ENCODE data around the gene PARD6G.

Gene PARD6G

GRCh38 chr18:80163183-80163582 is 84.1 kb downstream of the PARD6G start:
- Histone ChIP-seq H3K27me3 (peaks cover 0 to 4% of the 10 kb centered on the region in 2 donors), H3K4me1 (no peaks in the 10 kb centered on the region), H3K36me3 (peaks cover 0 to 7% (median 0%) of the 10 kb centered on the region in 3 donors), H3K27ac (no peak overlapping the region), H3K9me3 (peaks cover 0 to 17% (median 0%) of the 10 kb centered on the region in 3 donors), H3K4me3 (no peak overlapping the region)
- no peak for DNase-seq
- no peak for TF ChIP-seq CTCF (IDR thresholded peaks at IDR 0.05)
- intact Hi-C loops (cut with DNase I; ENCODE audit: low total_unique reads), result no loop called here

- Histone ChIP-seq H3K9me3 (peaks cover 0 to 17% (median 0%) of the 10 kb centered on the region in 3 donors), H3K27ac (no peak overlapping the region), H3K4me1 (no peaks in the 10 kb centered on the region), H3K27me3 (peaks cover 0 to 4% of the 10 kb centered on the region in 2 donors), H3K4me3 (no peak overlapping the region), H3K36me3 (peaks cover 0 to 7% (median 0%) of the 10 kb centered on the region in 3 donors)
- intact Hi-C loops (cut with DNase I; ENCODE audit: low total_unique reads), result no loop called here
- TF ChIP-seq CTCF (IDR thresholded peaks at IDR 0.05), result no peak
- no peak for DNase-seq
Measured at GRCh38 chr18:80161781-80162417, 85.4 kb downstream of the PARD6G start.

GRCh38 chr18:80159713-80160636 is 87.3 kb downstream of the PARD6G start:
- DNase-seq, result no peak
- TF ChIP-seq CTCF (IDR thresholded peaks at IDR 0.05), result peak; percentile 24 to 29
- peaks cover 0 to 4% of the 10 kb centered on the region in 2 donors for H3K27me3 ChIP-seq
- intact Hi-C loops (cut with DNase I; ENCODE audit: low total_unique reads), result no loop called here
- no peaks in the 10 kb centered on the region for H3K4me1 ChIP-seq
- no peak overlapping the region for H3K27ac ChIP-seq
- H3K4me3 ChIP-seq, result no peak overlapping the region
- H3K9me3 ChIP-seq, result peaks cover 0 to 9% (median 0%) of the 10 kb centered on the region in 3 donors
- peaks cover 0 to 7% (median 0%) of the 10 kb centered on the region in 3 donors for H3K36me3 ChIP-seq

- Histone ChIP-seq H3K36me3 (peaks cover 0 to 7% (median 0%) of the 10 kb centered on the region in 3 donors), H3K27me3 (peaks cover 0 to 4% of the 10 kb centered on the region in 2 donors), H3K4me1 (no peaks in the 10 kb centered on the region), H3K4me3 (no peak overlapping the region), H3K27ac (no peak overlapping the region), H3K9me3 (no peaks in the 10 kb centered on the region)
- intact Hi-C loops (cut with DNase I; ENCODE audit: low total_unique reads), result no loop called here
- no peak for DNase-seq
- no peak for TF ChIP-seq CTCF (IDR thresholded peaks at IDR 0.05)
Measured at GRCh38 chr18:80158365-80158764, 88.9 kb downstream of the PARD6G start.

GRCh38 chr18:80157708-80158343 is 89.5 kb downstream of the PARD6G start:
- Histone ChIP-seq H3K36me3 (peaks cover 0 to 6% (median 0%) of the 10 kb centered on the region in 3 donors), H3K4me3 (no peak overlapping the region), H3K9me3 (no peaks in the 10 kb centered on the region), H3K27ac (no peak overlapping the region), H3K27me3 (peaks cover 0 to 4% of the 10 kb centered on the region in 2 donors), H3K4me1 (no peaks in the 10 kb centered on the region)
- intact Hi-C loops (cut with DNase I; ENCODE audit: low total_unique reads), result no loop called here
- peak; percentile 80 to 97 for TF ChIP-seq CTCF (IDR thresholded peaks at IDR 0.05)
- DNase-seq, result peak in 1 of 2 donors; percentile 83

Measured in tibial artery (tissue), 4 donors.